GM18508 (cell line): ENCODE results near the gene NKAIN2.
"Not testable (repeated sequence)": the region's sequence is repeated elsewhere in the genome, so short reads cannot be mapped to it uniquely, and the experiment has no call there.

Experiments
- ATAC-seq: cut with Tn5 transposase; IDR thresholded peaks from one replicate; pipeline ENCODE4 v1.9.1; 2021; ENCODE audit warnings: moderate number of reproducible peaks; ENCODE audit not compliant: insufficient read depth, unreplicated experiment

Gene NKAIN2

GRCh38 chr6:124640432-124640831 is 836.8 kb downstream of the NKAIN2 start:
- no peak for ATAC-seq

DNA sequence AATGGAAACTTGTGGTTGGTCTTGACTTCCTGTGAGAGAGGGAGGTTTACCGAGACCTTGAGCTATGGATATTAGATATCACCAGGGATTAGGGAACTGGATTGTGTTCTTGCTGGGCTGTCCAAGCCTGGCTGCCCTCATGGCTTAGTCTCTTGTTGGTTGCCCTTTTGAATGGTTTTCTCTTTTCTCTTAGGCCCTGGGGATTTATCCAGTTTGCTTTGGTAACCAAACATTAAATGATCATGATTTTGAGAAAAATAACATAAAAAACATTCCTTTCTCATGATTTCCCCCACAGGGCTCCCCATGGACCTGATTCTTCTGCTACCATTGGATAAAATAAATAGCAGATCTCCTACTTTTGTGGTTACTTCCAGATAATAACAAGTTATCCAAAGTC is 852.2 kb downstream of the NKAIN2 start:
- no peak for ATAC-seq

DNA sequence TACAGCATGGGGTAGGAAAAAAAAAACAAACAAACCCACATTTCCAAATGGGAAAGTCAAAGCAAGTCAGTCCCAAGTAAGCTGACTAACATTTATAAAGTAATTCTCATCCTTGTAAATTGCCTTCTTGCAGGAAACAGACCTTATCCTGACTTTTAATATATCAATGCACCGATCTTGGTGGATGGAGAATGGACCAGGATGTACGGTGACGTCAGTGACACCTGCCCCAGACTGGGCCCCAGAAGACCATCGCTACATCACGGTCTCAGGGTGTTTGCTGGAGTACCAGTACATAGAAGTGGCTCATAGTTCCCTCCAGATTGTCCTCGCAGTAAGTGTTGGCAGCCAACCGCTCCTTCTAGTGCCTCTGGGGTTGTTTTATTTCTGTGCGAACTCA is 854.4 kb downstream of the NKAIN2 start:
- no peak for ATAC-seq

GRCh38 chr6:124659427-124659826 is 855.8 kb downstream of the NKAIN2 start:
- no peak for ATAC-seq

DNA sequence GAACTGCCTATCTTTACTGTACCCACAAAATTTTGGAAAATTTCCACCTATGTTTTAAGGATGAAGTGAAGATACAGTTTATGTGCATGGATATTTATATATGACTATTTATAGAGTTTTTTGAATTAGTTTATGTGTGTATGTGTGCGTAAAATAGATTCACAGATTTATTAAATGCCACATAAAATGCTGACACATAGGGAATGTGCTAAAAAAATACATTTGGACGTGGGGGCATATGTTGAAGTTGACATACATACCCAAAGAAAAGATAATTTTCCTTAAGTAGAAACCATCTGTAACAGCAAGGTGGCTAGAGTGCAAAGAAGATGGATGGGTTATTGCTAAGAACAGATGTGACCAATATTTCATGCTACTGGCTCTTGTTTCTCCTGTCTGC is 856.5 kb downstream of the NKAIN2 start:
- no peak for ATAC-seq

- ATAC-seq = no peak
Observed at GRCh38 chr6:124661097-124661661, 857.5 kb downstream of the NKAIN2 start.

GRCh38 chr6:124668028-124668427 is 864.4 kb downstream of the NKAIN2 start:
- no peak for ATAC-seq

- ATAC-seq = no peak
Observed at GRCh38 chr6:124669713-124670480, 866.2 kb downstream of the NKAIN2 start.

GRCh38 chr6:124670801-124671200 is 867.1 kb downstream of the NKAIN2 start:
- ATAC-seq = no peak

DNA sequence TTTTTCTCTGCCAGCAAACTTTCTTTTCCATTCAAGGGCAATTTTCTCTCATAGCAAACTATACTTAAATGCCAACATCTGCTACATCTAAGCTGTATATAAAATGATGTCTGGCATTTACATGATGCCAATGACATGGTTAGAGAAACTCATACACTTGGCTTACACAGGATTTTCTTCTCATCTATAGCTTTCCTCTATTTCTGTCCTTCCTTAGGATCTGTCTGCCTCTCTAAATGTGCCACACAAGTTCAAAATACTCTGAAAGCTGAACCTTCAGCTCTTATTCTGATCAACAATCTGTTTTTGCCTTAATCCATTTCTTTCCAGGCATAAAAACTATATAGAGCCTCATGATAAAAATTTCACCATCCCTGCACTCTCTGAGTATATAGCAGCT is 867.7 kb downstream of the NKAIN2 start:
- no peak for ATAC-seq

GRCh38 chr6:124674042-124674441 is 870.4 kb downstream of the NKAIN2 start:
- no peak for ATAC-seq

GRCh38 chr6:124676033-124676432 is 872.4 kb downstream of the NKAIN2 start:
- no peak for ATAC-seq

GRCh38 chr6:124677874-124678273 is 874.2 kb downstream of the NKAIN2 start:
- no peak for ATAC-seq

GRCh38 chr6:124679387-124679786 is 875.7 kb downstream of the NKAIN2 start:
- ATAC-seq = no peak

GRCh38 chr6:124682751-124683150 is 879.1 kb downstream of the NKAIN2 start:
- ATAC-seq = no peak

DNA sequence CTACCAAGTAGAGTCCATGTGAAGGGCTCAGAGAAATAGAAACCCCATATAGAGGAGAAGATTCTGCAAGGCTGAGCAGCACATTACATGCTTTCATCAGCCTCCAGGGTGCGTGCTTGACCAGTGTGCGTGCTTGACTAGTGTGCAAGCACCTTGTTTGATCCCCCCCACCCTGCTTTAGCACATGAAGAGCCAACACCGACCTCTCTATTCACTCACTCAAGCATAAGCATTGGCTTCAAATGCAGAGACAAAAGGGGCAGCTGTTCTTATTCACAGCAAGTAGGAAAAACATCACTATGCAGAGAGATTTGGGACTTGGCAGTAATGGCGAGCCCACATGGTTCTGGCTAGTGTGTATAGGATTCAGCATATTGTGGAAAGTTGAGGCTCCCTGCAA is 879.8 kb downstream of the NKAIN2 start:
- ATAC-seq = no peak

GRCh38 chr6:124684621-124685020 is 881.0 kb downstream of the NKAIN2 start:
- no peak for ATAC-seq

GRCh38 chr6:124688369-124688768 is 884.7 kb downstream of the NKAIN2 start:
- ATAC-seq = no peak

DNA sequence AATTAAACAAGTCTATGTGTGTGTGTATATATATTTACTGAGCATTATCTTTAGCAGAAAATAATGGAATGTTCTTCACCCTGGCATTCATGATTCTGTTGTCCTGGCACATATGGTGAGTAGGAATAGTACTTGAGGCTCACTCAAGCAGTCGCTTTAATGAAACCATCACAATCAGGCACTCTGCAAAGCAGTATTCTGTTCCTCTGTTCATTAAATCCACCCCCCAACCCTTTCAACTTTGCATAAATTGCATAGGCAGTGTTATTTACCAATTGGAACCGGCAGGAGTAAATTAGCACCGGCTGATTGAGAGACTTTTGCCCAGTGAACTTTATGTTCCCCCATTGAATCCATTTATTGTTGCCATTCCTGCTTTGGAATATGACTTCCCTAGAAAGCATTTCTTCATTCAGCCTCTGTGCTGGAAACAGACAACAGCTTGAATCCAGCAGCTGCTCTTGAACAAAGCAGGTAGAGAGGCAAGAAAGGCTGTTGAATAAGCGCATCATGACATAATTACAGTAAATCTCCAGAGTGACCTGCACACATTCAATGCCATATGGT is 890.6 kb downstream of the NKAIN2 start:
- no peak for ATAC-seq

GRCh38 chr6:124699038-124699437 is 895.4 kb downstream of the NKAIN2 start:
- no peak for ATAC-seq

DNA sequence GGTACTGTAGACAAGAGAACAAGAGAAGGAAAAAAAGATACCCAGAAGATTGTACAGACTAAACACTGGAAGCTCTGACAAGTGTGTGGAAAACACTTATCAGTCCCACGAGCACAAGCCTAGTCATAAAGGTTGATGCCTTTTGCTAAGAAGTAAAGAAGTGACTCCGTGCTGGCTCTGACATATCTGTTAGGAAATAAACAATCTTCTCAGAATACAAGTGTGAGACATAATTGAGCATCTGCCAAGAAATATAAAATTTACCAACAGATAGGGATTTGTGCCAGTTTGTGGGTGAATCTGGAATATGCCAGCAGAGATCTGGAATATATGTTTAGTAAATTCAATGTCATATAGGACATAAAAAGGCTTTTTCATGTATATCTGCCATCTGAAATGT is 899.9 kb downstream of the NKAIN2 start:
- no peak for ATAC-seq

- not testable (repeated sequence) for ATAC-seq
Observed at GRCh38 chr6:124712532-124712931, 908.9 kb downstream of the NKAIN2 start.
